Measurements from ENCODE around the gene KCNK7.
A peak's percentile ranks its signal among the peaks of the same experiment; 100 is the strongest.

The KCNK7 gene

DNA sequence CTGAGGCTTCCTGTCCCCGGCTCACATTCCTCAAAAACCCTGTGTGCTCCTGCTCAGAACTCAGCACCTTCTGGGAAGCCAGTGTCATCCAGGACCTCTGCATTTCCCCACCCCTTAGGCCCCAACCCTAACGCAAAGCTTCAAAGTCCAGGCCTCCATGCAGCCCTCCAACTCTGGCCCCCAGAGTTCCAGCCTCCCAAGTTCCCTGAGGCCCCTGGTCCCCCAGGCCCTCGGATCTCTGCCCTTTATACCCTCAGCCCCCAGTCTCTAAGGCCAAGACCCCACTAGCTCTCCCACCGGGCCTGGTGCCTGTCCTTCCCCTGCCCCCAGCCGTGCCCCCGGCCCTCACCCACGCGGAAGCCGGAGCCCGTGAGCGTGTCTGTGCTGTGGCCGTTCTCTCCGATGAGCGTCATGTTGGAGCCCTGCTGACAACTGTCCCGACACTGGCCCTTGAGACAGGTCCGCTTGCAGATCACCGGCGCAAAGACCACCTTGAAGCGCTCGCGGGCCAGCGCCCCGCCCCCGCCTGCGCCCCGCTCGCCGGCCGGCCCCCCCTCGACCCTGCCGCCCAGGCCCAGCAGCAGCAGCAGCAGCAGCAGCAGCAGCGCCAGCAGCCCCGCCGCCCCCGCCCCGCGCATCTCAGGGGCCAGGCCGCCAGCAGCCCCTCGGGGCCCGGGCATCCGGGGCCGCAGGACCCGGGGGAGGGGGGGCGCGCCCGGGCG lies 38.2 kb downstream of the KCNK7 start:
- DNase-seq (ENCODE audit: low read depth), result no peak

DNA sequence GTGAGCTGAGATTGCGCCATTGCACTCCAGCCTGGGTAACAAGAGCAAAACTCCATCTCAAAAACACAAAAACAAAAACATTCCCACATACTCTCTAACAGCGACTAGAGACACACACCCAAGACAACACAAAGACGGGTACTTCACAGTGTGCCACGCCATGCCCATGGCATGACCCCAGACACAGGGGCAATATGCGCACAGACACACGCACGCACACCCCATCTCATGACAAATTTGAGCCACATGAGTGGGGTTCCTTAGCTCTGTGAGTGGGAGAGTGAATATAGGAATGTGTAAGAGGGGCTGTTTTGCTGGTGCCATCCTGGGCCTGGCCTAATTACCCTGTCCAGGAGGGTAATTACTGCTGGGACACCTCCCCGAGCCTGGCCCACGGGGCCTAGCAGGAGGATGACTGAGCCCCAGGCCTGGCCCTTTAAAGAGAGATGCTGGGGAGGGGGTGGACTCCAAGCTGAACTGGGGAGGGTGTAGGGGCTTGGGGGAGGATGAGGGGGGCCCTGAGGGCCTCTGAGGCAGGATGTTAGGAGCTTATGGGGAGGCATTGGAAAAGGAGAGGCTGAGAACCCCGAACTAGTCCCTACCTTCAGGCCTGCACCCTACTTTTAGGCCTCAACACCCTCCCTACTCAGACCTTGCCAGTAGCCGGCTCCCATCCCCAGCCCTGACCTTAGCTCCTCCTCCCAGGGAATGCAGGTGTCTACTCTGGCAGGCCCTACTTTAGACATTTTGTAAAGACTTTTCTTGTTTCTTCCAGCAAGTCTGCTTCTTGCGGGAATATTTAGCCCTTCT lies 38.9 kb downstream of the KCNK7 start:
- no peak for DNase-seq (ENCODE audit: low read depth)

DNA sequence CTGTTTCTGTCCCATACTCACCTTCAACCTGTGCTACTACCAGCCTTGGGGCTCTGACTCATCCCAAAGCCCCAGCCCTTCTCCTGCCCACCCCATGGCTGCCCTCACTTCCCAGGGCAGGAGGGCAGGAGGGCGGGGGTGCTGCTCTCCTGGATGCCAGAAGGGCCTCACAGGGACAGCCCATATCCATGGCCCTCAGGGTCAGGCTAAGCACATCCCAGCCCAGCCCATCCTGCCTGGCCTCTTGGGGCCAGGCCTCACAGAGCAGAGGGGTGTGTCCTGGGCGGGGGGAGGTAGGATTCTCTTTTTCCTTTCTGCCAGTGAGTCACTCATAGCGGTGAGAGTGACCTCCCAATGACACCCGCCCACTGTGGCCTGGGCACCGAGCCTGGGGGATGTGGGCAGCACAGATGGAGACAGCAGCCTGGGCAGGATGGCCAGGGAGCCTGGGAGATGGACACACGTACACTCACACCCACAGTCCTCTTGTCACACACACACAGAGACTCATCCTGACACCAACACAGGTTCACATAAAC lies 39.8 kb downstream of the KCNK7 start:
- no peak for DNase-seq (ENCODE audit: low read depth)

DNA sequence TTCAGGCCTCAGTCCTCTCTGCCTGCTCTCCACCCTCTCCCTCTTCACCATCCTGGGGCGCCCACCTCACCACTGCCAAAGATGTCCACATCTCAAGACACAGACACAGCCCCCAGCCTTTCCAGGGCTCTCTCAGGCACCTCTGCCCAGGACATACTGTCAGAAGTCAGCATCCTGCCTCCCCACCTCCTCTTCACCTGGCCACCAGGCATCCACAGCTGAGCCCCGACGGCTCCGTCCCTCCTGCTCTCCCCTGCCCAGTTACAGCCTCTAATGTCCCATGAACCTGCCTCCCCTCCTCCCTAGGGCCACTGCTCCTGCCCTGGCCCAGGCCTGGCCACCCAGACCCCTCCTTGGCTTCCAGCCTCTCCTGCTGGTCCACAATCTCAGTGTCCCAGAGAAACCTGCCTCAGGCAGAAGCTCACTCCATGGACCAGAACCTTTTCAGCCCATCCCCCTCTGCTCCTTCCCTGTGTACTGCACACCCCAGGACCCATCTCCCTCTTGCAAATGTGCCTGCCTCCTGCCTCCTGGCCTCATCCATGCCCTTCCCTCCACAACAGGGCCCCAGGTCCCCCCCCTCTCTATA lies 40.7 kb downstream of the KCNK7 start:
- DNase-seq (ENCODE audit: low read depth), result no peak

DNA sequence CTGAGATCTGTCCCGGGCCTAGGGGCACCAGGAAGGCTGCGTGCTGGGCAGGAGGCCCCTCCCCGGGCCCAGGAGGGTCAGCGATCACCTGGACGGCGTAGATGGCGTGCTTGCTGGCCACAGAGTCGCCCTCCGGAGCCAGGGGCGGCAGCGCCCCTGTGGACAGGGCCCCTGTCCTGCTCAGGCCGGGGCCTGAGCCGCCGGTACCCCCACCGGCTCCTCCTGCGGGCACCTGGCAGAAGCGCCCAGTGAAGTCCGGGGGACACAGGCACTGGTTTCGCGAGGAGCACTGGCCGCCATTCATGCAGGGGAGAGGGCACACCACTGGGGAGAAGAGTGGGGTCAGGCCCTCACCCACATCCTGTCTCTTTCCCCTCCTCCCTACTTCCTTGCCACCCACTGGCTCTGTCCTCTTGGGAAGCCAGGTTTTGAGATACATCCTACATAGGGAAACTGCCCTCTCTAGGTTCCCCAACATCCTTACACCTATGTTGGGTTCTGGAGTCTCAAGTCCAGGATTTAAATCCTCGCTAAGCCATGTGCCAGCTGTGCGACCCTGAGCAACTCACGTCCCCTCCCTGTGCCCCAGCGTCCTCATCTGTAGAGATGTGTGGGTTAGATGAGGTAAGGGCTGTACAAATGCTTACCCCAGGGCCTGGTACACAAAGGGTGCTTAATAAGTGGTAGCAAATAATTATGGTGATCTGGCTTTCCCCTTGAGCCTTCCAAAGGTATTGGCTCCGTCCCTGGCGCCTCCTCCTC lies 41.4 kb downstream of the KCNK7 start:
- no peak for DNase-seq (ENCODE audit: low read depth)

DNA sequence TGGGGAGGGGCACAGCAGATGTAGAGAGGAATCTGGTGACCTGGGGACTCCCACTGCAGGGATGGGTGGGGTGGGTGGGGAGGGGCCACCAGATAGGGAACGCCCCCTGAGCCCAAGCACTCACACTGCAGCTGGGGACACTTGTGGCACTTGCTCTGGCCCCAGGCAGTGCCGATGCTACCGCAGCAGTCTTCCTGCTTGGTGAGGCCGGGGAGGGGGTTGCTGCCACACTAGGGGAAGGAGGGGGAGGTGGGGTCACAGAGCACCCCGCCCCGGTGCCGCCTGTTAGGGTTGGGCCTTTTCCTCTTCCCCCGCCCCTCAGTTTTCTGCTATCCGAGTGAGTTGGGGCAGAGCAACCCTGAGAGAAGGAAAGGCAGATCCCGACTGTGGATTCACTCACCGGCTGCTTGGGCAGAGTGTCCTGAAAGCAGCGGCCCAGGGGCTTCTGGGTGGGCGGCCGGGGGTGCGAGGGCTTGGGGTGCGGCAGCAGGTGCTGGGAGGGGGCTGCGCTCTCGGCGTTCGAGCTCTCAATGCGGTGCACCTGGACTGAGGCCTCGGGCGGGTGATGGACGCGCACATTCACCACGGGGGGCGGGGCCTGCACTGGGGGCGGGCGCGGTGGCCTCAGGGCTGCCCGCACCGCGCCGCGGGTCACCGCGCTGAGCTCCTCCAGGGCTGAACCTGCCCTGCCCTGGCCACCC lies 42.1 kb downstream of the KCNK7 start:
- peak; percentile 44 for DNase-seq (ENCODE audit: low read depth)

DNA sequence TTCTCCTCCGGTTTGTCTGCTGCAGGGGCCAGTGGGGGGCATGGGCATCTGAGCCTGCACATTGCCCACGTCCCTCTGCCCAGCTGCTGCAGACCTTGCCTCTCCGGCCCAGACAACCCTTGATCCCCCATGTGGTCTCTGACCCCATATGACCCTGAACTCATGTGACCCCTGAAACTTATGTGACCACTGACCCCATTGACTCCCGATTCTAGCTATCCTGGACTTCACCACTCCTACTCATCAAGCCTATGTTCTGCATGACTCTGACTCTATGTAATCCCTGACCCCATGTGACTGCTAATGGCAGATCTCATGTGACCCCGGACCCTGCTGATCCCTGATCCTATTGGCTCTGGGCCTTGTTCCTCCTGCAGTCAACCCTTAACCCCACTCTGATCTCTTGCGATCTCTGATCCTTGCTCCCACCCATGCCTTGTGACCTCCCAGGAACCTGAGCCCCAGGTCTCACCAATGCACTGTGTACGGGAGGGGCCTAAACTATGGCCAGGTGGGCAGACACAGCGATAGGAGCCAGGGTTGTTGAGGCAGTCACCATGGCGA lies 43.1 kb downstream of the KCNK7 start:
- DNase-seq (ENCODE audit: low read depth), result no peak

DNA sequence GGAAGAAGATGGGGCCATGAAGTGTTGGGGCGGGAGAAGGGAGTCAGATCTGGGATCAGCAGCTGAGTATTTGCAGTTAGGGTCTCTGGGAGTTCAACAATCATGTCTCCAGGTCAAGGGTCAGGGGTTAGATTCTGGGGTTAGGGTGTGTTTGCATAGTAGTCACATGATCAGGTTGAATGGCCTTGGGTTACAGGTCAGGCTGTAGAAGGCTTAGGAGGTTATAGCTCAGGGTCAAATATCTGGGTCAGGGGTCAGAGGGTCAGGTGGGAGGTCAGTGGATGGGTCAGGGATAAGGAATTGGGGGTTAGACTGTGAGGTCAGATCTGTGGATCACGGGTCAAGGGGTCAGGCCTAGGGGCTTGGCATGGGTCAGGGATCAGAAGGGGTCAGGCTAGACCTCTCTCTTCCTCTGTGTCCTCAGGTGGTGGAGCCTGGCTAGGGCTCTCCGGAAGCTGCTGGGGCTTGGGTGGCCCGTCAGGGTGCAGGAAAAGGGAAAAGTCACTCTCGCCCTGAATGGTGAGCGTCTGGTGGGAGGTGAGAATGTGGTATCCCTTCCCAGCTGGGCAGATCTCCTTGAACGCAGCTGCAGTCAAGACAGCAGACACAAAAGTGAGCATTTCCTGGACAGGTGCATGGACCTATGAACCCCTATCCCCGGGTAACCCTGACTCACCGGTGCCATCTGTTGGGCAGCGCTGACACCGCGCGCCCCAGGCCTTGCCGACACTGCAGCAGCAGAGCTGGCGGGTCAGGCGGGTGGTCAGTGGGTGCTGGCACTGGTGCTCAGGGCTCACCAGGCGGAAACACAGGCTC lies 43.8 kb downstream of the KCNK7 start:
- peak; percentile 56 for DNase-seq (ENCODE audit: low read depth)

DNA sequence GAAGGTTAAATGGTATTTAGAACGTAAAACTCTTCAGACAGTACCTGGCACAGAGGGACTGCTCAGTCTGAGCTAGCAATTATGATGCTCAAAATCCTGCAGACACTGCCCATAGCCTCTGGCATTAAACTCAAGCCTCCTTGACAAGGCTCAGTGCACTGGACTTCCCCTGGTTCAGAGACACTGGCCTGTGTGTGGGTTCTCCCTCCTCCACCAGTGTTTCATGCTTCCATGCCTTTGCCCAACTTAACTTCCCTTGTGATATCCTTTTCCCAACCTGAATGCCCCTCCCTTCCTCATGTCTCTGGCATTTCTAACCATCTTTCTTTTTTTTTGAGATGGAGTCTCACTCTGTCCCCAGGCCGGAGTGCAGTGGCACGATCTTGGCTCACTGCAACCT lies 46.5 kb downstream of the KCNK7 start:
- no peak for DNase-seq (ENCODE audit: low read depth)

DNA sequence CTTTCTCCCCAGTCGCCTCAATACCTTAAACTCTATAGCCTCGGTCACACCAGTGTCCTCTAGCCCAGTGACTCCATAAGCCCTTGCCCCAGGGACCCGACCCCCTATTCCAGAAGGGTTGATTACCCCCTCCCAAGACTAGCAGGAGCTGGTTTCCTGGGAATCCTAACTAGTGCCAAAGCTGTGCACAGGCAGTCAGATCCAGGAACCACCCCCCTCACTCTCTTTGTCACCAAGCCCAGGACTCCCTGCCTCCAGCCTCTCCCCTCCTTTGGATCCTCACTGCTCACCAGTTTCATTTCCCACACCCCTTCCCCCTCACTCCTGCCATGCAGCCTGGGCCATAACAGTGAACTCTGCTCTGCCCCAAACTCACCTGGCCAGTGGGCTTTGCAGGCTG lies 47.2 kb downstream of the KCNK7 start:
- no peak for DNase-seq (ENCODE audit: low read depth)

DNA sequence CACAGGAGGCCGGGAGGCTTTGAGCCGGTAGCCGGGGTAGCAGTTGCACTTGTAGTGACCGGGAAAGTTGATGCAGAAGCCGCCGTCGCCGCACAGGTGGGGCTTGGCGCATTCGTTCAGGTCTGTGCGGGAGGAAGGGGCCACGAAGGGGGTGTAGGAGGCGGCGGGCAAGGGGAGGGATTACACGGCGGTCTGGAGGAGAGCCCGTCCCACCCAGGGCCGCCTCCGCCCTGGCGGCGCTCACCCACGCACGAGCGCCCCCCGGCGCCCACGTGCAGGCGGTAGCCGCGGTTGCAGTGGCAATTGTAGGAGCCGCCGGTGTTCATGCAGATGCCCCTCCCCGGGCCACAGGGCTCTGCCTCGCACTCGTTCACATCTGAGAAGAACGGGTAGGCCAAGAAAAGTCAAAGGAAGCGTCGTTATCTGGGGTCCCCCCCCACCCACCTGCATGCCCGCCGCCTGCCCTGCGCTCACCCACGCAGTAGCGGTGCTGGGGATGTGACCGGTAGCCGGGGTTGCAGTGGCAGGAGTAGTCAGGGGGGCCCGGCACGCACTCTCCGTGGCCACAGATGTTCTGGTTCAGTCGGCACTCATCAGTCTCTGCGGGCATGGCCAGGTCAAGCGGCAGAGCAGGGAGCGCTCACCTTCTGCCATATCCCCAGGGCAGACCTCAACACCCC lies 48.0 kb downstream of the KCNK7 start:
- DNase-seq (ENCODE audit: low read depth), result no peak

DNA sequence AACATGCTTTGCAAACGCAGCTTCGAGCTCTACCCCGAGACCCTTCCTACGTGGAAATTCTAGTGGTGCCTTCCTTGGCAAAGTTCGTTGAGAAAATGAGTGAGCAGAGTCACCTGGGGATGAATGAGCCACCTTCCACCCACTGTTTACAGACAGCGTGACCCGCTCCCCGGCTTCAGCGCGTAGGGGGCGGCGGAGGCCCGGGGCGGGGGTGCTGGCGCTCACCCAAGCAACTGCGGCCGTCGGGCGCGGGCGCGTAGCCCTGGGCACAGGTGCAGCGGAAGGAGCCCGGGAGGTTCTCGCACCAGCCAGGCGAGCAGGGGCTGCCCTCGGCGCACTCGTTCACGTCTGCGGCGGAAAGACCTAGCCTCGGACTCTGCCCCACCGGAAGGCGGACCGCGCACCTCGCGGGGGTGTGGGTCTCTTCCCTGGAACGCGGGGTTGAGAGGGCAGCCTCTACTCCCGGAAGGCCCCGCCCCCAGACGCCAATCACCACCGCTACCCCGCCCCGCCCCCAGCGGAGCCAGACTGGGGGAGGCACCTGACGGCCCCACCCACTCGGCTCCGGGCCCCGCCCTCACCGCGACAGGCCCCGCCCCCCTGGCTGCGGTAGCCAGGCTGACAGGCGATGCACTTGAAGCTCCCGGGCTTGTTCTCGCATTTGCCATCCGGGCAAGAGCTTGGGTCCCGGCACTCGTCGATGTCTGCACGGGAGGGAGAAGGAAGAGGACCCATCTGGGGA lies 49.2 kb downstream of the KCNK7 start:
- peak; percentile 97 for DNase-seq (ENCODE audit: low read depth)

DNA sequence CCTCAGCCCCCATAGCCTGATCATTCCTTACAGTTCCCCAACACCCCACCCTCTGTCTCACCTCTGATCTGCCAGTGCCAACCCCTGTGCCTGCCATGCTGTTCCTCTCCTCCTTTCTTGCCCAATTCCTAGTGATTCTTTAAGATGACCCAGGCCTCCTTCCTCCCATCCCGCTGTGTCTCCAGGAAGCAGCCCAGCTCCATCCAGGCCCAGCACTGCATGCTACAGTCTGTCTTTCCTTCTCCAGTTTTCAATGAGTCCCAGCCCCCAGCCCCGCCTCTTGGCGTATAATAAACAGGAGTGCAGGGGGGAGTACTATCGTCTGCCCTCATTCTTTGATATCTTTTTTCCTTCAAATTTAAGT lies 49.8 kb downstream of the KCNK7 start:
- DNase-seq (ENCODE audit: low read depth), result no peak
